Mucosa of rectum (tissue), 2 donors: ENCODE results near the gene RNASE12.
"Not testable (repeated sequence)": the region's sequence is repeated elsewhere in the genome, so short reads cannot be mapped to it uniquely, and the experiment has no call there.

Experiments
- H3K27ac ChIP-seq, 2 donors: one replicate each; pipeline ENCODE4 v1.7.0; 2013; ENCODE audit warnings: inconsistent platforms in 2 of 2, low read depth in 2 of 2, low read length in 2 of 2
- H3K27me3 ChIP-seq, 2 donors: one replicate each; pipeline ENCODE4 v1.7.0; 2013; ENCODE audit warnings: low read length in 2 of 2; ENCODE audit not compliant: control insufficient read depth in 2 of 2, insufficient read depth in 2 of 2
- H3K36me3 ChIP-seq, 2 donors: one replicate each; pipeline ENCODE4 v1.7.0; 2013; ENCODE audit warnings: low read length in 2 of 2; ENCODE audit not compliant: control insufficient read depth in 2 of 2, insufficient read depth in 2 of 2
- H3K4me1 ChIP-seq, 2 donors: one replicate each; pipeline ENCODE4 v1.7.0; 2013; ENCODE audit warnings: low read length in 2 of 2, mild to moderate bottlenecking in 1 of 2; ENCODE audit not compliant: control insufficient read depth in 2 of 2, insufficient read depth in 2 of 2
- H3K4me3 ChIP-seq, 2 donors: one replicate each; pipeline ENCODE4 v1.7.0; 2013; ENCODE audit warnings: low read length in 2 of 2
- H3K9ac ChIP-seq, 2 donors: one replicate each; pipeline ENCODE4 v1.7.0; 2013; ENCODE audit warnings: low read length in 2 of 2, low read depth in 1 of 2, mild to moderate bottlenecking in 1 of 2
- H3K9me3 ChIP-seq, 2 donors: one replicate each; pipeline ENCODE4 v1.7.0; 2013; ENCODE audit warnings: low read length in 2 of 2; ENCODE audit not compliant: control insufficient read depth in 2 of 2
- donor health status: healthy.
- donor health status: Normal muscosa, but diverticular disease.

Gene RNASE12

DNA sequence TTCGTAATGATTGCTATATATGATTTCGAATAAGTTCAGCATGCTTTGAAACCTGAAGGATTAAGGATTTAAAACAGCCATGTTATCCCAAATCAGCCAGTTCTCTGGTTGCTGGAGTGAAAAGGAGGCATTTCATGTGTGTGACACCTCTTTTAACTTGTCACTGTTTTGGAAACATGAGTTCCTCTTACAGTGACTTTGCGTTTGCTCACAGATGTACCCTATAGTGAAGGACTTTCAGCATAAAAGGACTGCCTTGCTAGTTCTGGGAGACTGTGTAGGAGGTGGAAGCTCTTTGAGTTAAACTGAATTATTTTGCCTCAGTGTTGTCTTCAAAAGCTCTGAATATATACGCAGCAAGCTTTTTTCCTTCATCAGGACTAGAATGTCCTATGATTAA, 10.9 kb downstream of the RNASE12 start:
- no peaks in the 10 kb centered on the region for H3K9me3 ChIP-seq
- no peaks in the 10 kb centered on the region for H3K36me3 ChIP-seq
- H3K4me1 ChIP-seq = no peaks in the 10 kb centered on the region
- H3K9ac ChIP-seq = no peak overlapping the region
- H3K27ac ChIP-seq = no peak overlapping the region
- H3K27me3 ChIP-seq = no peaks in the 10 kb centered on the region
- H3K4me3 ChIP-seq = no peak overlapping the region

DNA sequence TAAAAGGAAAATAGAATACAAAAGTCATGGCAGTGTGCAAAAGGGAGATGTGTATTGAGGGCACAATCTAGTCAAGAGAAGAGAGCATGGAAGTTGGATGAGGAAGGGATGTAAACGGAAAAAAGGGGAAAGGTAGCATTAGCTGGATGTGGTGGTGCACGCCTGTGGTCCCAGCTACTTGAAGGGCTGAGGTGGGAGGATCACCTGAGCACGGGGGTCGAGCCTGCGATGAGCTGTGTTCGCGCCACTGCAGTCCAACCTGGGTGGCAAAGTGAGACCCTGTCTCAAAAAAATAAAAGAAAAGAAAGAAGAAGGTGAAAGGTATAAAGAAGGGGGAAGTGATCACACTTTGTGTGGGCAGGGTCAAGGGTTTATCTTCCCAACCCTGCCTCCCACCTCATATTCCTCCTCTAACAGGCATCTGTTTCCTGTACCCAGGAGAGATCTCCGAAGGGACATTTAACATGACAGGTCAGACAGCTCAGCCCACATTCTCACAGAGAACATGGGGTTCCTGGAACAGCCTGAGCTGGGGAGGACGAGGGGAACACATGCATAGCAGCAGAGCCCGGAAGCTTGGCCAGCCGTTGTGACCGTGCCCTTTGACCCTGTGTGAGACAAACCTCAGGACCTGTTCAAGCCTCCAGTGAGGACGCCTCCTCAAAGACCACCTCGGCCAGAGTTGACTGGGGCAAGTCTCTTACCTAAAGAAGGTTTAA, 12.2 kb downstream of the RNASE12 start:
- H3K27ac ChIP-seq = no peak overlapping the region
- no peaks in the 10 kb centered on the region for H3K36me3 ChIP-seq
- no peaks in the 10 kb centered on the region for H3K27me3 ChIP-seq
- H3K9me3 ChIP-seq = no peaks in the 10 kb centered on the region
- H3K9ac ChIP-seq = no peak overlapping the region
- no peaks in the 10 kb centered on the region for H3K4me1 ChIP-seq
- H3K4me3 ChIP-seq = no peak overlapping the region

DNA sequence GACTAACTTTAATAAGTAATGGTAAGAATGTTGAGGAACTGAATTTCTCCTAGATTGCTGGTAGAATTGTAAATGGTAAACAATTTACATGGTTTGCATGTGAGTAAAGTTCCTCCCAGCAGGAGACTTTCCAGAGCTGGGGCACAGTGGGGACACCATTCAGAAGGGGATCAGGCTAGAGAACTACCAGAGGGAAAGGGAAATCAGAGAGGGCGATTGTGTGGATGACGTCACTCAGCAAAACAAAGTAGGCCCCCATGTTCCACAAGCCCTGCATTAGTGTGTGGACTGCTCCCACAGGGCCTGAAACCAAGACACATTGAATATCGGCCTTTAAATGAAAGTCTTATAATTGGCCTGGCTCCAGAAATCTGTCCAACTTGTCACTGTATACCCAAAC, 12.9 kb downstream of the RNASE12 start:
- no peaks in the 10 kb centered on the region for H3K27me3 ChIP-seq
- H3K4me3 ChIP-seq = no peak overlapping the region
- no peaks in the 10 kb centered on the region for H3K4me1 ChIP-seq
- no peaks in the 10 kb centered on the region for H3K36me3 ChIP-seq
- H3K9ac ChIP-seq = no peak overlapping the region
- H3K27ac ChIP-seq = no peak overlapping the region
- H3K9me3 ChIP-seq = no peaks in the 10 kb centered on the region

DNA sequence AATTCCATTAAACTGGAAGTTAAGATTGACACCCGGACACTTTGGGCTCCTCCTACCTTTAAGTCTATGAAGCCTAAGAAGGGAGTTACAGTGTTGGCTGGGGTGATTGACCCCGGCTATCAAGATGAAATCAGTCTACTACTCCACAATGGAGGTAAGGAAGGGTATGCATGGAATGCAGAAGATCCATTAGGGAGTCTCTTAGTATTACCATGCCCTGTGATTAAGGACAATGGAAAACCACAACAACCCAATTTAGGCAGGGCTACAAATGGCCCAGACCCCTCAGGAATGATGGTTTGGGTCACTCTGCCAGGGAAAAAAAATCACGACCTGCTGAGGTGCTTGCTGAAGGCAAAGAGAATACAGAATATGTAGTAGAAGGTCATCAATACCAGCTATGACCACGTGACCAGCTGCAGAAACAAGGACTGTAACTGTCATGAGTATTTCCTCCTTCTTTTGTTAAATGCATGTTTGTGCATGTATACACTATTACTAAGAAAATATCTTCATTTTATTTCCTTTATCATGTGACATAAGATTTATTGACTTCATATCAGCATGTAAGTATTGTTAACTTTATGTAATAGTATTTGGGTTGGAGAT, 18.7 kb downstream of the RNASE12 start:
- not testable (repeated sequence) for H3K27ac ChIP-seq, H3K4me1 ChIP-seq, H3K27me3 ChIP-seq, H3K9me3 ChIP-seq, H3K36me3 ChIP-seq, H3K4me3 ChIP-seq, H3K9ac ChIP-seq

DNA sequence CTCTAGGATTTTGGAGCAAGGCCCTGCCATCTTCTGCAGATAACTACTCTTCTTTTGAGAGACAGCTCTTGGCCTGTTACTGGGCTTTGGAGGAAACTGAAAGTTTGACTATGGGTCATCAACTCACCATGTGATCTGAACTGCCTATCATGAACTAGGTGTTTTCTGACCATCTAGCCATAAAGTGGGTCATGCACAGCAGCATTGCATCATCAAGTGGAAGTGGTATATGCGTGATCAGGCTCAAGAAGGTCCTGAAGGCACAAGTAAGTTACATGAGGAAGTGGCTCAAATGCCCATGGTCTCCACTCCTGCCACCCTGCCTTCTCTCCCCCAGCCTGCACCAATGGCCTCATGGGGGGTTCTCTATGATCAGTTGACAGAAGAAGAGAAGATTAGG, 20.5 kb downstream of the RNASE12 start:
- not testable (repeated sequence) for H3K27me3 ChIP-seq, H3K9ac ChIP-seq, H3K4me1 ChIP-seq, H3K4me3 ChIP-seq, H3K36me3 ChIP-seq, H3K9me3 ChIP-seq, H3K27ac ChIP-seq

DNA sequence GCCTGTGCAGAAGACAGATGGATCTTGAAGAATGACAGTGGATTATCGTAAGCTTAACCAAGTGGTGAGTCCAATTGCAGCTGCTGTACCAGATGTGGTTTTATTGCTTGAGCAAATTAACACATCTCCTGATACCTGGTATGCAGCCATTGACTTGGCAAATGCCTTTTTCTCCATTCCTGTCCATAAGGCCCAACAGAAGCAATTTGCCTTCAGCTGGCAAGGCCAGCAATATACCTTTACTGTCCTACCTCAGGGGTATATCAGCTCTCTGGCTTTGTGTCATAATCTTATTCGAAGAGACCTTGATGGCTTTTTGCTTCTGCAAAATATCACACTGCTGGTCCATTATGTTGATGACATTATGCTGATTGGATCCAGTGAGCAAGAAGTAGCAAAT, 21.3 kb downstream of the RNASE12 start:
- not testable (repeated sequence) for H3K27ac ChIP-seq, H3K4me3 ChIP-seq, H3K9me3 ChIP-seq, H3K27me3 ChIP-seq, H3K36me3 ChIP-seq, H3K4me1 ChIP-seq, H3K9ac ChIP-seq

DNA sequence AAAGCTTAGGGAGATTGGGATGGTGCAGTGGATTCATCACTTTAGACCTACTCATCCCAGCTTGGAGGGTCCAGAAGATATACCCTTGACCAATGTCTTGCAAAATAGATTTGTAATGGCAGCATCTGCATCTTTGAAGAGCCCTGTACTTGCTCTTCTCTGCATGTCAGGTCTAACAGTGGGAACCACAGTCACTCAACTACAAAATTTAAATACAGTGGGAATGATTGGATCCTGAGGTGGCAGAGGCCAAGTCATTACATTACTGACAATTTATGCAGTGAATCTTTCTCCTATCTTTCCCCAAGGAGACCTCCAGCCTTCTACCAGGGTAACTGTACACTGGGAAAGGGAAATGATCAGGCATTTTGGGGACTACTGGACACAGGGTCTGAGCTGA, 22.1 kb downstream of the RNASE12 start:
- no peak overlapping the region for H3K4me3 ChIP-seq
- H3K9ac ChIP-seq = no peak overlapping the region
- H3K27me3 ChIP-seq = no peaks in the 10 kb centered on the region
- peaks cover 0 to 5% of the 10 kb centered on the region in 2 donors for H3K9me3 ChIP-seq
- H3K36me3 ChIP-seq = no peaks in the 10 kb centered on the region
- H3K4me1 ChIP-seq = no peaks in the 10 kb centered on the region
- H3K27ac ChIP-seq = no peak overlapping the region

DNA sequence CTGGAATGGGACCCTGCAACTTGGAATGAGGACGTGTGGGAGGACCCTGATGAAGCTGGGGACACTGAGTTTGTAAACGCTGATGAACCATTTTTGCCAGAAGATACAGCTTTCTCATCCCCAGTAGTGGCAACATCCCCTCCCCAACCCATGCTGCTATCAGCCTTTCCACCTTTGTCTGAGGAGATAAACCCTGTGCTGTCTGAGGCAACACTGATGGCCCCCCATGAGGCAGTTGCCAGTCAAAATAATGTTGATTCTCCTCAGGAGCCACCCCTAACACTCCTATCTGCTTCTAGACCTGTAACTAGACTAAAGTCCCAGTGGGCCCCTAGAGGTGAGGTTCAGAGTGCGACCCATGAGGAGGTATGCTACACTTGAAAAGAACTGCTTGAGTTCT, 22.8 kb downstream of the RNASE12 start:
- Histone ChIP-seq H3K9me3 (peaks cover 0 to 5% of the 10 kb centered on the region in 2 donors), H3K36me3 (no peaks in the 10 kb centered on the region), H3K27ac (no peak overlapping the region), H3K27me3 (no peaks in the 10 kb centered on the region), H3K4me3 (no peak overlapping the region), H3K9ac (no peak overlapping the region), H3K4me1 (no peaks in the 10 kb centered on the region)

DNA sequence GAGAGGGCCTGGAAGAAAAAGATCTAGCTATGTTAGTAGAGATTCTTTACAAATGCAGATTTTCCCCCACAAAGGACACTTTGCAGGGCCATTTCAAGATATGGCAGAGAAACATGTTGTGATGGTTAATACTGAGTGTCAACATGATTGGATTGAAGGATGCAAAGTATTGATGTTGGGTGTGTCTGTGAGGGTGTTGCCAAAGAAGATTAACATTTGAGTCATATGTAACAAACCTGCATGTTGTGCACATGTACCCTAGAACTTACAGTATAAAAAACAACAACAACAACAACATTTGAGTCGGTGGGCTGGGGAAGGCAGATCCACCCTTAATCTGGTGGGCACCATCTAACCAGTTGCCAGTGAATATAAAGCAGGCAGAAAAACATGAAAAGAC, 24.0 kb downstream of the RNASE12 start:
- not testable (repeated sequence) for H3K27me3 ChIP-seq, H3K9me3 ChIP-seq, H3K36me3 ChIP-seq, H3K9ac ChIP-seq, H3K4me3 ChIP-seq, H3K4me1 ChIP-seq, H3K27ac ChIP-seq

DNA sequence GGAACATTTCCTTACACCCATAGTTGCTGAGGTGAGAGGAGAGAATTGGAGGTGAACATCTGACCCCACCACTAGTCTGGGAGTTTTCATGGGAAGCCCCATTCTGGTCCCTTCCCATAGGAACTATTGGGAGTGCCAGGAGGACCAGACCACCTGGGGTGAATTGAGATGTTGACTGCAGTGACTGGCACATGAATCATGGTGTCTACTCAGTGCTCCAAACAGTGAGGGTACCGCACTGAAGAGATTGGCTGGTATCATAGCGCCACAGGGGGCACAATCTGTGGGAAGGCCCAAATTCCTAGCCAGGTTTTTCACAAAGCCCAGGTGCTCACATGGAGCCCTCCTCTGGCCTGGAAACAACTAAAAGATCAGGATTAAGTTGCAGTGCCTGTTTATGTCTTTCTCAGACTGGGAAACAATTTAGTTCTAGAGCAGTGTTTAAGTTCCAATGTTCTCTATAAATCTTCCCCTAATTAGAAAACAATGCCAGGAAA, 26.6 kb downstream of the RNASE12 start:
- Histone ChIP-seq H3K27ac (no peak overlapping the region), H3K36me3 (no peaks in the 10 kb centered on the region), H3K9me3 (peaks cover 0 to 5% of the 10 kb centered on the region in 2 donors), H3K9ac (no peak overlapping the region), H3K27me3 (no peaks in the 10 kb centered on the region), H3K4me1 (no peaks in the 10 kb centered on the region), H3K4me3 (no peak overlapping the region)
